ENCODE results near the gene MAP7D1. TPM values are rescaled to one million over a fixed set of nuclear protein-coding genes. Genes with fewer than 3 reads are reported as not detected.

MAP7D1 gene
- total and polyA plus RNA-seq, 10 of the 15 experiments (the other 5 are each of a cell fraction or from before 2014, with no cell fraction given), result 4.4 to 97.6 (median 24.2) TPM

GRCh38 chr1:36157115-36157903 is 1.3 kb downstream of the MAP7D1 start:
- no peak for TF ChIP-seq RBBP5 (conservative IDR thresholded peaks at IDR 0.05)
- TF ChIP-seq, protein P1, sequence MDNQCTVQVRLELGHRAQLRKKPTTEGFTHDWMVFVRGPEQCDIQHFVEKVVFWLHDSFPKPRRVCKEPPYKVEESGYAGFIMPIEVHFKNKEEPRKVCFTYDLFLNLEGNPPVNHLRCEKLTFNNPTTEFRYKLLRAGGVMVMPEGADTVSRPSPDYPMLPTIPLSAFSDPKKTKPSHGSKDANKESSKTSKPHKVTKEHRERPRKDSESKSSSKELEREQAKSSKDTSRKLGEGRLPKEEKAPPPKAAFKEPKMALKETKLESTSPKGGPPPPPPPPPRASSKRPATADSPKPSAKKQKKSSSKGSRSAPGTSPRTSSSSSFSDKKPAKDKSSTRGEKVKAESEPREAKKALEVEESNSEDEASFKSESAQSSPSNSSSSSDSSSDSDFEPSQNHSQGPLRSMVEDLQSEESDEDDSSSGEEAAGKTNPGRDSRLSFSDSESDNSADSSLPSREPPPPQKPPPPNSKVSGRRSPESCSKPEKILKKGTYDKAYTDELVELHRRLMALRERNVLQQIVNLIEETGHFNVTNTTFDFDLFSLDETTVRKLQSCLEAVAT (IDR thresholded peaks at IDR 0.05), result 0 out of 2 replicates have a peak, but pooled peaks have one; percentile 9
- in situ Hi-C loops (cut with MboI) (no loop called here), intact Hi-C loops (cut with micrococcal nuclease; ENCODE audit: unreplicated experiment) (loop anchor here (10.0 kb wide), 1 partner anchor 227 kb away; the partner anchor contains the start of gene STK40)
- SMC1A ChIA-PET (ENCODE audit: uncharacterized antibody, unreplicated experiment), result interaction anchor here (0.6 to 1.2 kb wide), 2 partner anchors 31 to 124 kb away, joined by 3 read pairs; no protein-coding TSS in a partner anchor
- H3K9ac ChIP-seq (ENCODE audit: control insufficient read depth, insufficient read depth, low read length), result peak overlapping the region; percentile 82
- peak overlapping the region; percentile 99 for H3K4me3 ChIP-seq
- ATAC-seq (no peak), FAIRE-seq (no peak), DNase-seq (ENCODE audit: low read depth, low spot score) (no peak)
- no peaks in the 10 kb centered on the region for H3K27me3 ChIP-seq (replicated peaks in 1 of 2; ENCODE audit: control insufficient read depth in 2 of 2, insufficient read depth in 2 of 2, low read length in 1 of 2)
- H2AFZ ChIP-seq (ENCODE audit: control insufficient read depth, low read depth, low read length), result no peak overlapping the region; the same call in 1 of the 2 replicates
- H3K27ac ChIP-seq (ENCODE audit: control insufficient read depth, insufficient read depth), result peak overlapping the region; percentile 85
- H3K4me1 ChIP-seq (ENCODE audit: control insufficient read depth, insufficient read depth, low read length), result peaks cover 40% of the 10 kb centered on the region
- CTCF ChIA-PET, result interaction anchor here (0.6 to 10.2 kb wide), 5 partner anchors 8 to 212 kb away, joined by 3 to 262 read pairs (median 4); partner anchors contain the start of gene SH3D21
- H3K79me2 ChIP-seq (ENCODE audit: control insufficient read depth, insufficient read depth, low read length), result peaks cover 72% of the 10 kb centered on the region
- no TSS peak for BruUV-seq (replicated peaks)
- RAD21 ChIA-PET (ENCODE audit: unreplicated experiment), result interaction anchor here (0.6 to 2.9 kb wide), 4 partner anchors 8 to 55 kb away, joined by 3 to 19 read pairs (median 4); partner anchors contain the start of gene TRAPPC3
- peak overlapping the region; percentile 98 for H3K4me2 ChIP-seq (ENCODE audit: control insufficient read depth, insufficient read depth)
- no peaks in the 10 kb centered on the region for H3K9me3 ChIP-seq (replicated peaks; ENCODE audit: control insufficient read depth, insufficient read depth, low read length)
- no peaks in the 10 kb centered on the region; the same call in 1 of the 2 replicates for H4K20me1 ChIP-seq (ENCODE audit: control insufficient read depth, insufficient read depth)
- 7% methylated on average over 7 of the region's 9 CpGs for WGBS (ENCODE audit: insufficient coverage, insufficient replicate concordance, low lambda C conversion rate, missing lambda C conversion rate)
- POLR2A ChIA-PET, result interaction anchor here (0.5 to 3.7 kb wide), 4 partner anchors 56 to 229 kb away, joined by 3 to 13 read pairs (median 4); partner anchors contain the start of gene THRAP3
- H3K36me3 ChIP-seq (ENCODE audit: control insufficient read depth in 2 of 2, insufficient read depth in 2 of 2, low read length in 1 of 2), result peaks cover 0 to 8% of the 10 kb centered on the region in 2 experiments; a peak in 2 of 4 replicates
